Lower lobe of right lung (tissue), 2 donors: Measurements from ENCODE around the gene HES3. TPM values are rescaled to one million over a fixed set of nuclear protein-coding genes. Genes with fewer than 3 reads are reported as not detected.
A peak's percentile ranks its signal among the peaks of the same experiment; 100 is the strongest.
"Not testable (repeated sequence)": the region's sequence is repeated elsewhere in the genome, so short reads cannot be mapped to it uniquely, and the experiment has no call there.

Source experiments
- ATAC-seq, 2 donors: fragments of 200-7000 bp; cut with Tn5 transposase; one replicate each; pipeline ENCODE4 v1.9.1; 2020 to 2022; ENCODE audit warnings: mild to moderate bottlenecking in 2 of 2, moderate library complexity in 2 of 2
- DNase-seq: peaks from one replicate; pipeline ENCODE4 v3.0.0-alpha.2; 2020
- H3K27ac ChIP-seq: fragments of 200-600 bp; one replicate; pipeline ENCODE4 v1.8.0; 2022
- H3K27me3 ChIP-seq: fragments of 200-600 bp; one replicate; pipeline ENCODE4 v1.8.0; 2022; ENCODE audit warnings: low read depth
- H3K36me3 ChIP-seq: fragments of 200-600 bp; one replicate; pipeline ENCODE4 v1.8.0; 2022; ENCODE audit warnings: mild to moderate bottlenecking
- H3K4me1 ChIP-seq: fragments of 200-600 bp; one replicate; pipeline ENCODE4 v1.8.0; 2022
- H3K4me3 ChIP-seq: fragments of 200-600 bp; one replicate; pipeline ENCODE4 v1.8.0; 2022; ENCODE audit warnings: mild to moderate bottlenecking
- H3K9me3 ChIP-seq: fragments of 200-600 bp; one replicate; pipeline ENCODE4 v1.8.0; 2022
- intact Hi-C: fragments of 100-400 bp; cut with DNase I; formaldehyde crosslinking; loops from one replicate; pipeline ENCODE4 v1.11.0; 2022
- total RNA-seq: library from RNA; stranded (reverse); fragmentation: NEBNext Ultra II Directional; extraction: Animal tissue kit (Norgen Biotek cat#: 25700); gene quantifications from one replicate; pipeline ENCODE4 v1.2.1, GENCODE V29; 2021
- TF ChIP-seq, protein P1 (sequence below): fragments of 200-600 bp; IDR thresholded peaks from one replicate; pipeline ENCODE4 v1.8.0; 2022; ENCODE audit warnings: antibody characterized with exemption, mild to moderate bottlenecking
- donor health status: DM: no; HTN: yes; CAD: no; lungs with severe emphysema.

The HES3 gene
- total RNA-seq, 1 donor from 2014 or later: not detected

DNA sequence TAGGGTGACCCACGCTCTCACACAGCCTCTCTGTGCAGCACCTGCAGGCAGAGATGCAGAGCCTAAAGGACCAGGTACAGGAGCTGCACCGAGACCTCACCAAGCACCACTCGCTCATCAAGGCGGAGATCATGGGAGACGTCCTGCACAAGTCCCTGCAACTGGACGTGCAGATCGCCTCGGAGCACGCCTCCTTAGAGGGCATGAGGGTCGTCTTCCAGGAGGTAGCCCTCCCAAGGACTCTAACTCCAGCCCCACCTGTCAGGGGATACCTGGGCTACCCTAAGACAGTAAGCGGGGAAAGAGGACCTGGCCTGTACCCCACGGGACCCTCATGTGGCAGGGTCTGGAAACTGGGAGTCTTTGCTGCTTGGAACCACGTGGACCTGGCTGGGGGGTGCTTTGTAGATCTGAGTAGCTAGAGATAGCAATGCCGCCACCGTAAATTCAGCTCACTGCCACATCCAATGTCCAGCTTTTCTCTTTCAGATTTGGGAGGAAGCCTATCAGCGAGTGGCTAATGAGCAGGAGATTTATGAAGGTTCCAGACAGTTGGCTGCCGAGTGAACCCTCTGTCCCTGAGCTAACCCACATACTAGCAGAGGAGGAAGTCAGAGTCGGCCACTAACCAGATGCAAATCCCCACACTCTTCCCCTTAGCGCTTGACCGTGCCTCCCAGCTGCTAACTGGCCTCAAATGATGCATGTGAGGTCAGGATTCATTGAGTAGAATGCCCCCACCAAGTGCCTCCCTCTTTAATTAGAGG, 31.6 kb upstream of the HES3 start:
- TF ChIP-seq, protein P1, sequence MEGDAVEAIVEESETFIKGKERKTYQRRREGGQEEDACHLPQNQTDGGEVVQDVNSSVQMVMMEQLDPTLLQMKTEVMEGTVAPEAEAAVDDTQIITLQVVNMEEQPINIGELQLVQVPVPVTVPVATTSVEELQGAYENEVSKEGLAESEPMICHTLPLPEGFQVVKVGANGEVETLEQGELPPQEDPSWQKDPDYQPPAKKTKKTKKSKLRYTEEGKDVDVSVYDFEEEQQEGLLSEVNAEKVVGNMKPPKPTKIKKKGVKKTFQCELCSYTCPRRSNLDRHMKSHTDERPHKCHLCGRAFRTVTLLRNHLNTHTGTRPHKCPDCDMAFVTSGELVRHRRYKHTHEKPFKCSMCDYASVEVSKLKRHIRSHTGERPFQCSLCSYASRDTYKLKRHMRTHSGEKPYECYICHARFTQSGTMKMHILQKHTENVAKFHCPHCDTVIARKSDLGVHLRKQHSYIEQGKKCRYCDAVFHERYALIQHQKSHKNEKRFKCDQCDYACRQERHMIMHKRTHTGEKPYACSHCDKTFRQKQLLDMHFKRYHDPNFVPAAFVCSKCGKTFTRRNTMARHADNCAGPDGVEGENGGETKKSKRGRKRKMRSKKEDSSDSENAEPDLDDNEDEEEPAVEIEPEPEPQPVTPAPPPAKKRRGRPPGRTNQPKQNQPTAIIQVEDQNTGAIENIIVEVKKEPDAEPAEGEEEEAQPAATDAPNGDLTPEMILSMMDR: no peak
- H3K36me3 ChIP-seq: no peaks in the 10 kb centered on the region
- no peaks in the 10 kb centered on the region for H3K9me3 ChIP-seq
- DNase-seq: no peak
- no peak overlapping the region for H3K27ac ChIP-seq
- peaks cover 9% of the 10 kb centered on the region for H3K27me3 ChIP-seq
- H3K4me1 ChIP-seq: peaks cover 14% of the 10 kb centered on the region
- no peak overlapping the region for H3K4me3 ChIP-seq
- ATAC-seq: no peak
- intact Hi-C loops: no loop called here

DNA sequence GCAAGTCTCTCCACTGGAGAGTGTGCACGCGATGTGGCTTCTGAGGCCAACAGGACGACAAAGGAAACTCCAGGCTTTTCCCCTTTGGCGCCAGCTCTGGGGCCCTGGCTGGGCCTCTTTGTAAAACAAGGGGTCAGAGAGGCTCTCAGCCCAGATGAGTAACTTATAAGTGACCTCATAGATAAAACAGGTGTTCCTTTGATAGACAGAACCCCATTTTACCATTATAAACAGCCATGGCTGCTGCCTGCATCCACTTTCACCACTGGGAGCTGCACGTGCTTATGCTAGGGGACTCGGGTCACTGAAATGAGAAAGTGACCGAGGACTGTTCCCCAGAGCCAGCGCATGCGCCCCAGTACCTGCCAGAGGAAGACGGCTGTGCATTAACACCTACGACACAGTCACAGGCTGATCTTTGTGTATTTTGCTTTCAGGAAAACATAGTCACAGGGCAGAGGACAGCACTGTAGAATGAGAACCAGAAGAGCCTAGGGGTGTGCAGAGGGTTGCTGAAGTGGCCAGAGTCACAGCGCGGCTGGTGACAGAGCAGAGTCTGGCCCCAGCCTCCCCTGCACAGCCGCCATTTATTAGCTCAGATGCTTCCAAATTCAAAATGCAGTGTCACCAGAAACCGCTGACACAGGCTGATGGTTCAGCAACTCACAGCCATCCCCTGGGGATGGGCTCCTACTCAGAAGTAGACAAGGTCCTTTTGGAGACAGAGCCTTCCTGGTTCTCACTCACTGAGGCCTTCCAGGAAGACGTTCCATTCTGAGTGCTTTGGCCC, 25.4 kb upstream of the HES3 start:
- intact Hi-C loops: no loop called here
- H3K9me3 ChIP-seq: no peaks in the 10 kb centered on the region
- H3K27ac ChIP-seq: no peak overlapping the region
- no peak for DNase-seq
- peaks cover 19% of the 10 kb centered on the region for H3K36me3 ChIP-seq
- no peaks in the 10 kb centered on the region for H3K27me3 ChIP-seq
- TF ChIP-seq, protein P1: no peak
- H3K4me3 ChIP-seq: no peak overlapping the region
- H3K4me1 ChIP-seq: peaks cover 7% of the 10 kb centered on the region
- peak; percentile 5 to 45 for ATAC-seq

DNA sequence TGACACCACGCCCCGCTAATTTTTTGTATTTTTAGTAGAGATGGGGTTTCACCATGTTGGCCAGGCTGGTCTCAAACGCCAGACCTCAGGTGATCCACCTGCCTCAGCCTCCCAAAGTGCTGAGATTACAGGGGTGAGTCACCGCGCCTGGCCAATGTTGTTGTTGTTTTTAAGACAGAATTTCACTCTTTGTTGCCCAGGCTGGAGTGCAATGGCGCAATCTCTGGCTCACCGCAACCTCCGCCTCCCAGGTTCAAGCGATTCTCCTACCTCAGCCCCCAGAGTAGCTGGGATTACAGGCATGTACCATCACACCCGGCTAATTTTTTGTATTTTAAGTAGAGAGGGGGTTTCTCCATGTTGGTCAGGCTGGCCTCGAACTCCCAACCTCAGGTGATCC, 24.3 kb upstream of the HES3 start:
- H3K27ac ChIP-seq, H3K9me3 ChIP-seq, H3K4me3 ChIP-seq, intact Hi-C loops, H3K4me1 ChIP-seq, H3K27me3 ChIP-seq, ATAC-seq, DNase-seq: not testable (repeated sequence)
- peaks cover 30% of the 10 kb centered on the region for H3K36me3 ChIP-seq

DNA sequence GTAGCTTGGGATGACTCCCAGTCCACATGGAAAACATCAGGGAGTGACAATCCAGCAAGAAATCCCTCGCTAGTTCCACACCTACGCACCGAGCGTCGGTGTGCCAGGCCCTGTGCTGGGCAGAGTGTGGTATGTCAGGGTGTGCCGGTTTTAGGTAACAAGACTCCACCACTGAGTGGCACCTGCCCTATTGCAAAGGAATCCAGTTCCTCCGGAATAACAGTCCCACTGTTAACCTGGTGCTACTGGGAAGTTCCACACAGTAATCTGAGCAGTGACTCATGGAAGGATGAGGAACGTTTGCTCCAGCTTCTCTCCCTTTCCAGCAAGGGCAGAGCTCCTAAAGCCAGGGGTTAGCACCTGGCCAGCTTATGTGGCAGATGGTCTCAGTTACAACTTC, 23.7 kb upstream of the HES3 start:
- Histone ChIP-seq H3K27me3 (no peaks in the 10 kb centered on the region), H3K4me3 (no peak overlapping the region), H3K9me3 (no peaks in the 10 kb centered on the region), H3K36me3 (peaks cover 36% of the 10 kb centered on the region), H3K4me1 (peaks cover 7% of the 10 kb centered on the region), H3K27ac (no peak overlapping the region)
- ATAC-seq (peak; percentile 52 to 80), DNase-seq (no peak)
- TF ChIP-seq, protein P1: no peak
- intact Hi-C loops: no loop called here

DNA sequence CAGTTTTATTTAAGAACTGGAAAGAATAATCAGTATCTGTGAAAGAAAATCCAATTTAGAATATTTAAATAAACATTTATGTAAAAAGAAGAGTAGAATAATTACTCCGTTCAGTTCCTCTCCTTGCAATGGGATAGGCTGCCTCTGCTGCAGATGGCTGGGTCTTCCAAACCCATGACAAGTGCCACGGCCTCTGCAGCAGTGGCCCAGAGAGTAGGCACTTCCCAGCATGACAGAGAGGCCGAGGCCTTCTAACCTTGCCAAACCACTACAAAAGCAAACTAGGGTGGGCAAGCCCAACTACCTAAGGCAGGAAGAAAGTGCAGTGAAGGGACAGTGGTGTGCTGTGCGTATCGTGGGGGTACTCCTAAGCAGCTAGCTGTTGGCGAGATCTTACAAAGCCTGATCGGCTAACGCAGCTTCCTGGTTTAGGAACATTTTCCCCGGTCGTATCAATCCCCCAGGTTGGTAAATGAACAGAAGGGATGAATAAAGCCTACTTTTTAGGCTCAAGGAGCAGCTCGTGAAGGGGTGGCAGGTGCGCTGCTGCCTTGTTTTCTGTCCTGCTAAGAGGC, 22.7 kb upstream of the HES3 start:
- intact Hi-C loops: no loop called here
- peaks cover 7% of the 10 kb centered on the region for H3K4me1 ChIP-seq
- TF ChIP-seq, protein P1: no peak
- DNase-seq (no peak), ATAC-seq (no peak)
- H3K9me3 ChIP-seq: no peaks in the 10 kb centered on the region
- H3K4me3 ChIP-seq: no peak overlapping the region
- no peaks in the 10 kb centered on the region for H3K27me3 ChIP-seq
- peaks cover 46% of the 10 kb centered on the region for H3K36me3 ChIP-seq
- no peak overlapping the region for H3K27ac ChIP-seq
